H1 (cell line): ENCODE results near the gene CEMP1. TPM values are rescaled to one million over a fixed set of nuclear protein-coding genes. Genes with fewer than 3 reads are reported as not detected.

Experiments
- CTCF ChIA-PET: fragments of 300-600 bp; sonication (Branson Sonifier 250); formaldehyde crosslinking; loops from one replicate; lab custom pipeline; 2021; ENCODE audit not compliant: partially characterized antibody; lab: Charles Lee
- POLR2A ChIA-PET: fragments of 300-600 bp; sonication (Branson Sonifier 250); formaldehyde crosslinking; loops from one replicate; lab custom pipeline; 2021; ENCODE audit warnings: inconsistent platforms; ENCODE audit not compliant: partially characterized antibody; lab: Charles Lee
- DNase-seq, 2 experiments: peaks; one replicate each; pipeline versions ENCODE4 v3.0.0 to v3.0.0-alpha.2; 2010 to 2022; ENCODE audit warnings: low spot score in 2 of 2, low read depth in 1 of 2, mixed read lengths in 1 of 2
- FAIRE-seq: peaks from 2 replicates; lab custom pipeline; 2011; peaks lifted over from hg19 to GRCh38; lab: Jason Lieb, UNC
- H2AFZ ChIP-seq: 2 replicates; pipeline ENCODE4 v1.8.1; 2012; ENCODE audit warnings: low read length, inconsistent platforms
- H2AK5ac ChIP-seq: 2 replicates; pipeline ENCODE4 v1.6.1; 2013; ENCODE audit warnings: low read depth, low read length
- H2BK120ac ChIP-seq: replicated peaks from 2 replicates; pipeline ENCODE3; 2013; ENCODE audit warnings: low read depth, low read length, inconsistent platforms
- H2BK12ac ChIP-seq: 2 replicates; pipeline ENCODE4 v1.6.1; 2013; ENCODE audit warnings: low read depth, low read length
- H2BK15ac ChIP-seq: 2 replicates; pipeline ENCODE4 v1.6.1; 2013; ENCODE audit warnings: low read length
- H2BK20ac ChIP-seq: 2 replicates; pipeline ENCODE4 v1.6.1; 2013; ENCODE audit warnings: low read length
- H2BK5ac ChIP-seq: 2 replicates; pipeline ENCODE4 v1.6.1; 2013; ENCODE audit warnings: low read depth, low read length
- H3K14ac ChIP-seq: 2 replicates; pipeline ENCODE4 v1.6.1; 2013; ENCODE audit warnings: inconsistent platforms; ENCODE audit not compliant: insufficient read length
- H3K18ac ChIP-seq: 2 replicates; pipeline ENCODE4 v1.6.1; 2013; ENCODE audit warnings: low read length; ENCODE audit errors: extremely low read depth
- H3K23ac ChIP-seq: 2 replicates; pipeline ENCODE4 v1.6.1; 2013; ENCODE audit warnings: inconsistent platforms; ENCODE audit not compliant: insufficient read length
- H3K23me2 ChIP-seq: 2 replicates; pipeline ENCODE4 v1.6.1; 2013; ENCODE audit warnings: low read depth, low read length
- H3K27ac ChIP-seq: 2 replicates; pipeline ENCODE4 v1.6.1; 2011; ENCODE audit warnings: low read depth, low read length, inconsistent platforms
- H3K27me3 ChIP-seq, 4 experiments: replicated peaks in 1 of 4; 1 replicate in 1 of 4; 2 replicates in 3 of 4; pipeline versions ENCODE4 v1.6.1 to v1.8.1; 2011 to 2013; ENCODE audit warnings: low read length in 3 of 4, mild to moderate bottlenecking in 3 of 4, inconsistent platforms in 2 of 4, mixed read lengths in 2 of 4, moderate library complexity in 1 of 4; ENCODE audit not compliant: control insufficient read depth in 3 of 4, insufficient read depth in 3 of 4; ENCODE audit errors: extremely low read depth in 1 of 4
- H3K36me3 ChIP-seq, 4 experiments: 2 replicates each; pipeline versions ENCODE4 v1.6.1 to v1.8.1; 2011 to 2013; ENCODE audit warnings: mild to moderate bottlenecking in 4 of 4, low read length in 3 of 4, moderate library complexity in 2 of 4, control low read depth in 1 of 4, inconsistent platforms in 1 of 4; ENCODE audit not compliant: insufficient read depth in 4 of 4, control insufficient read depth in 2 of 4
- H3K4ac ChIP-seq: replicated peaks from 2 replicates; pipeline ENCODE3; 2013; ENCODE audit warnings: low read length, low read depth, mixed read lengths, inconsistent platforms; ENCODE audit not compliant: insufficient read length
- H3K4me1 ChIP-seq, 4 experiments: replicated peaks in 1 of 4; 1 replicate in 1 of 4; 2 replicates in 3 of 4; pipeline versions ENCODE4 v1.6.1 to v1.8.1; 2011 to 2013; ENCODE audit warnings: low read length in 3 of 4, inconsistent platforms in 2 of 4, mixed read lengths in 1 of 4; ENCODE audit not compliant: insufficient read depth in 4 of 4, control insufficient read depth in 3 of 4
- H3K4me2 ChIP-seq, 2 experiments: 2 replicates each; pipeline versions ENCODE4 v1.6.1 to v1.8.1; 2011 to 2013; ENCODE audit warnings: low read depth in 2 of 2, low read length in 2 of 2, control low read depth in 1 of 2, inconsistent platforms in 1 of 2, mild to moderate bottlenecking in 1 of 2; ENCODE audit not compliant: insufficient read depth in 1 of 2
- H3K4me3 ChIP-seq, 4 experiments: fragments of 200-600, 300-600 bp in 1 of 4; sonication (generic), shearing (Covaris generic), sonication (Bioruptor Twin) in 1 of 4; 2 replicates each; pipeline versions ENCODE4 v1.5.1 to v1.8.1; 2011 to 2016; ENCODE audit warnings: low read length in 4 of 4, low read depth in 3 of 4, control low read depth in 2 of 4, inconsistent platforms in 2 of 4, mild to moderate bottlenecking in 2 of 4, mixed read lengths in 1 of 4, moderate library complexity in 1 of 4; ENCODE audit not compliant: insufficient read depth in 2 of 4; ENCODE audit errors: extremely low read depth in 1 of 4
- H3K56ac ChIP-seq: replicated peaks from 2 replicates; pipeline ENCODE3; 2013; ENCODE audit warnings: low read depth, mild to moderate bottlenecking, mixed read lengths, low read length, inconsistent platforms; ENCODE audit not compliant: insufficient read length
- H3K79me1 ChIP-seq: 2 replicates; pipeline ENCODE4 v1.6.1; 2013; ENCODE audit warnings: low read depth, low read length, control low read depth
- H3K79me2 ChIP-seq, 2 experiments: 2 replicates each; pipeline versions ENCODE4 v1.6.1 to v1.8.1; 2012 to 2013; ENCODE audit warnings: low read length in 2 of 2, mild to moderate bottlenecking in 2 of 2, inconsistent platforms in 1 of 2; ENCODE audit not compliant: insufficient read depth in 2 of 2, control insufficient read depth in 1 of 2
- H3K9ac ChIP-seq, 4 experiments: replicated peaks in 1 of 4; 1 replicate in 1 of 4; 2 replicates in 3 of 4; pipeline versions ENCODE4 v1.6.1 to v1.8.1; 2011 to 2013; ENCODE audit warnings: low read depth in 3 of 4, low read length in 3 of 4, control low read depth in 2 of 4, mild to moderate bottlenecking in 2 of 4, moderate library complexity in 2 of 4, inconsistent platforms in 1 of 4; ENCODE audit errors: extremely low read depth in 1 of 4
- H3K9me3 ChIP-seq, 2 experiments: 2 replicates each; pipeline versions ENCODE4 v1.6.1 to v1.8.1; 2012 to 2013; ENCODE audit warnings: mild to moderate bottlenecking in 2 of 2, moderate library complexity in 2 of 2, control low read depth in 1 of 2, inconsistent platforms in 1 of 2, low read depth in 1 of 2, low read length in 1 of 2, mixed read lengths in 1 of 2; ENCODE audit not compliant: insufficient read depth in 2 of 2
- H4K20me1 ChIP-seq, 2 experiments: replicated peaks in 1 of 2; 2 replicates each; pipeline versions ENCODE3 to v1.8.1; 2011 to 2013; ENCODE audit warnings: inconsistent platforms in 2 of 2, low read length in 2 of 2, mild to moderate bottlenecking in 1 of 2; ENCODE audit not compliant: insufficient read depth in 2 of 2, control insufficient read depth in 1 of 2
- H4K5ac ChIP-seq: 2 replicates; pipeline ENCODE4 v1.6.1; 2013; ENCODE audit warnings: low read length, low read depth, mixed read lengths, inconsistent platforms; ENCODE audit not compliant: insufficient read length
- H4K8ac ChIP-seq: 2 replicates; pipeline ENCODE4 v1.8.0; 2013; ENCODE audit warnings: mild to moderate bottlenecking, moderate library complexity, low read length, inconsistent platforms; ENCODE audit not compliant: insufficient read depth; ENCODE audit errors: extremely low read depth
- H4K91ac ChIP-seq: replicated peaks from 2 replicates; pipeline ENCODE3; 2013; ENCODE audit warnings: low read length, mixed read lengths, inconsistent platforms; ENCODE audit not compliant: insufficient read length
- GABPA ChIP-seq: IDR thresholded peaks from 2 replicates; pipeline ENCODE4 v1.6.1; 2011; ENCODE audit warnings: mild to moderate bottlenecking, low read length, moderate library complexity, borderline replicate concordance; ENCODE audit not compliant: insufficient read depth
- HDAC6 ChIP-seq: IDR thresholded peaks from one replicate; pipeline ENCODE4 v1.7.1; 2012; ENCODE audit warnings: low read depth, mild to moderate bottlenecking, inconsistent platforms, low read length, moderate library complexity
- JUN ChIP-seq: IDR thresholded peaks from 2 replicates; pipeline ENCODE4 v1.6.1; 2011; ENCODE audit warnings: low read depth, mild to moderate bottlenecking, improper control_type of control experiment, low read length
- POLR2A ChIP-seq, 2 experiments: IDR thresholded peaks; 1 replicate in 1 of 2; 2 replicates in 1 of 2; pipeline ENCODE4 v1.6.1; 2011; ENCODE audit warnings: low read depth in 2 of 2, low read length in 2 of 2, mild to moderate bottlenecking in 2 of 2; ENCODE audit errors: control extremely low read depth in 1 of 2
- POU5F1 ChIP-seq: IDR thresholded peaks from 2 replicates; pipeline ENCODE4 v1.6.1; 2011; ENCODE audit warnings: low read depth, mild to moderate bottlenecking, low read length, moderate library complexity
- RNF2 ChIP-seq: fragments of 200-900, 300-1000 bp; sonication (generic); IDR thresholded peaks from 2 replicates; pipeline ENCODE4 v1.7.1; 2016; ENCODE audit warnings: borderline replicate concordance, low read depth, mild to moderate bottlenecking, antibody characterized with exemption, low read length; ENCODE audit not compliant: poor library complexity, severe bottlenecking; ENCODE audit errors: missing control alignments
- WGBS, 2 experiments: shearing (Covaris generic) in 1 of 2; methylation state at CpG; one replicate each; pipeline versions ENCODE4 v1.1.6 to v1.1.7; 2013 to 2015; ENCODE audit warnings: low lambda C conversion rate in 2 of 2, mixed read lengths in 2 of 2, inconsistent platforms in 1 of 2, low coverage in 1 of 2, missing lambda C conversion rate in 1 of 2; ENCODE audit not compliant: insufficient replicate concordance in 2 of 2, insufficient coverage in 1 of 2, insufficient read length in 1 of 2; ENCODE audit errors: extremely low coverage in 1 of 2, missing lambda C conversion rate in 1 of 2; 5-methylcytosine and 5-hydroxymethylcytosine counted together
- polyA plus RNA-seq, 7 experiments: library from polyadenylated mRNA; depleted of rRNA in 3 of 7; stranded (reverse) in 5 of 7; unstranded in 2 of 7; fragments of >200 nt in 5 of 7; fragments of 200-250 nt in 2 of 7; gene quantifications; 1 replicate in 5 of 7; 2 replicates in 1 of 7; 4 replicates in 1 of 7; pipeline versions ENCODE4 v1.2.1 to v1.2.3, GENCODE V29; 2011 to 2013; ENCODE audit warnings: missing spikeins in 2 of 7, mixed read lengths in 2 of 7
- total RNA-seq: library from RNA; stranded (reverse); fragmentation: NEBNext Ultra II Directional; extraction: Animal tissue kit (Norgen Biotek cat#: 25700); gene quantifications from 2 replicates; pipeline ENCODE4 v1.2.1, GENCODE V29; 2021

Gene CEMP1
- total and polyA plus RNA-seq, 2 of the 8 experiments (the other 6 are each of a cell fraction or from before 2014, with no cell fraction given): not detected

DNA sequence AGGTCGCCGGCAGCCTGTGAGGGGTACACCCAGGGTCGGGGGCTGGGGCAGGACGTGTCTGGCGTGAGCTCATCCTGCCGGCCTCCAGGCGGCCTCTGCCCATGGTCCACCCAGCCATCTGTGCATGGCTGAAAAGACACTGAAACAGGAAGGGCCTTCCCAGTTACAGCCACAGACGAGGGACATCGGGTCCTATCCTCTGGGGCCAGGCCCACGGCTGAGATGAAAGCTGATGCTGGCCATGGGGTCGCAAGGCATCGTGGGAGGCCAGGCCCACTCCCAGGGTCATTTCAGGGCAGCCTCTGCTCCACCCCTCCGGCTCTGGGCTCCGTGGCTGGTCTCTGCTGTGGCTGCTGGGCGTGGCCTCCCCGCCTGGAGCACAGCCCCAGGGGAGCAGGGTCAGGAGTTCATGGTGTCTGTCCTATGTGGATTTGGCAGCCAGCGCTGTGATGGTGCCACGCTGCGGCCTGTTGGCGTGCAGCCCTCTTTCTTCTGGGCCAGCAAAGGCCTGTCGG lies 34.0 kb downstream of the CEMP1 start:
- H3K27me3 ChIP-seq: no peaks in the 10 kb centered on the region; a peak in 1 of 7 replicates
- H3K4ac ChIP-seq: no peak overlapping the region
- H4K91ac ChIP-seq: no peak overlapping the region
- no peaks in the 10 kb centered on the region for H3K79me2 ChIP-seq
- no peak for DNase-seq
- H3K27ac ChIP-seq: no peak overlapping the region
- peaks cover 0 to 15% (median 4%) of the 10 kb centered on the region in 4 experiments; a peak in 4 of 8 replicates for H3K36me3 ChIP-seq
- WGBS, 2 experiments: 92% methylated on average over 21 of the region's 21 CpGs; no CpG with 5 or more reads in 1 of the 2 experiments
- no peak overlapping the region for H2BK120ac ChIP-seq
- H3K56ac ChIP-seq: no peak overlapping the region
- no peak overlapping the region for H3K18ac ChIP-seq
- H3K4me2 ChIP-seq: no peak overlapping the region
- no peak overlapping the region for H2BK5ac ChIP-seq
- ChIA-PET POLR2A (interaction anchor here (1.6 to 2.1 kb wide), 2 partner anchors 16 to 275 kb away, joined by 3 to 5 read pairs; partner anchors contain the start of gene ATP6V0C), CTCF (interaction anchor here (0.8 to 1.4 kb wide), 6 partner anchors 10 to 252 kb away, joined by 3 to 4 read pairs (median 4); partner anchors contain the start of gene TEDC2)
- H3K4me1 ChIP-seq: peaks cover 0 to 13% (median 8%) of the 10 kb centered on the region in 4 experiments; a peak in 6 of 7 replicates
- no peak overlapping the region for H4K5ac ChIP-seq
- H3K23me2 ChIP-seq: no peaks in the 10 kb centered on the region
- no peak overlapping the region for H4K8ac ChIP-seq
- H2BK15ac ChIP-seq: no peak overlapping the region
- H3K79me1 ChIP-seq: no peaks in the 10 kb centered on the region; the same call in 1 of the 2 replicates
- peaks cover 2 to 6% of the 10 kb centered on the region in 2 experiments for H4K20me1 ChIP-seq
- H2BK12ac ChIP-seq: no peak overlapping the region
- no peak overlapping the region for H2AK5ac ChIP-seq
- no peak overlapping the region for H2BK20ac ChIP-seq
- no peak overlapping the region for H3K4me3 ChIP-seq
- no peaks in the 10 kb centered on the region for H3K9me3 ChIP-seq
- no peak for FAIRE-seq
- no peak overlapping the region for H3K9ac ChIP-seq
- H2AFZ ChIP-seq: no peak overlapping the region
- H3K14ac ChIP-seq: no peak overlapping the region
- no peak overlapping the region for H3K23ac ChIP-seq
- TF ChIP-seq JUN (no peak), POLR2A (IDR thresholded peaks at IDR 0.05; ENCODE audit: control extremely low read depth in 1 of 2, low read depth in 2 of 2, low read length in 2 of 2) (no peak), POU5F1 (no peak), RNF2 (no peak), GABPA (no peak), HDAC6 (no peak)
